Right renal cortex interstitium (tissue), 3 donors: ENCODE results near the gene MEF2A. TPM values are rescaled to one million over a fixed set of nuclear protein-coding genes. Genes with fewer than 3 reads are reported as not detected.
A peak's percentile ranks its signal among the peaks of the same experiment; 100 is the strongest.
"Not testable (repeated sequence)": the region's sequence is repeated elsewhere in the genome, so short reads cannot be mapped to it uniquely, and the experiment has no call there.

ENCODE experiments used
- DNase-seq, 3 donors: peaks; one replicate each; pipeline ENCODE4 v3.0.0-alpha.2; 2013; ENCODE audit warnings: low read depth in 3 of 3, low spot score in 2 of 3
- polyA plus RNA-seq, 3 donors: library from polyadenylated mRNA; unstranded; fragments of 120-200 nt; gene quantifications; one replicate each; pipeline ENCODE4 v1.2.1, GENCODE V29; 2013; ENCODE audit not compliant: insufficient read length in 3 of 3

The MEF2A gene
- polyA plus RNA-seq, result 10 to 100 TPM; 46.1 to 53.7 (median 52.9) TPM

DNA sequence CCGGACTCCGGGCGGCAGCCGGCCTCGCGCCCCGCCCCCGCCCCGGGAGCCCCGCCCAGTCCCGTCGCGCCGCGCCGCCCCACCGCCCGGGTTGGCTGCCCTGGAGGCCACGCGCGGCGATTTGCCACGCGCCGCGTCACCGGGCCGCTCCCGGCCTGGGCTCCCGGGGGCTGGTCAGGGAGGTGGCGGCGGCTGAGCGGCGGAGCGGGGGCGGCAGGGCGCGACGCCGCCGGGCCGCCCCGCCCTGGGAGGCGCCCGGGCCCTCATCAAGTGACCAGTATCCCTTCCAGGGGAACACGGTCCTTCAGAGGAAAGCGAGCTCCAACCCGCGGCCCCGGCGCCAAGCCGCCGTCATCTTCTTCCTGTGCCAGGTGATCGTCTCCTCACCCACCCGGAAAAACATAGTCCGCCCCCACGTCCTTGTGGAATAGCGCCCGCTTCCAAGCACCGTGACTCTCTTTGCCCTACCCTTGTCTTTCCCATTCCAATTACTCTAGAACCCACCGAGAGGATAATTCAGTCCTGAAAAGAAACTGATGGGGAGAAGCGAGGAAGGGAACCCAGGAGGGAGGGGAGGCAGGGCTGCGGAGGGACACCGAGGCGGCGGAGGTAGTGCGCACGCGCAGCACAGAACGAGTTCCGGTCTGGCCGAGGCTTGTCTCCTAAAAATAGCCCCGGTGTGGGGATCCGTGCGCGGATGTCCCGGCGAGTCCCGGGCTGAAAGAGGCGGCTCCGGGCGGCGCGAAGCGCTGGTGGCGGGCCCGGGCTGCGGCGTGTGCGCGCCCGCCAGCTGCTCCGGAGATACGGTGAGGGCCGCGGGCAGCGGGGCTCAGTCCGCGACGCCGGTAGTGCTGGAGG is at the start of gene MEF2A:
Gene MEF2A, plus strand, starts transcription at position 686 of the 858 bp plus-strand sequence. CDS start 67,136 bp downstream, outside the sequence.
- DNase-seq, result peak; percentile 90 to 95 (median 92)

DNA sequence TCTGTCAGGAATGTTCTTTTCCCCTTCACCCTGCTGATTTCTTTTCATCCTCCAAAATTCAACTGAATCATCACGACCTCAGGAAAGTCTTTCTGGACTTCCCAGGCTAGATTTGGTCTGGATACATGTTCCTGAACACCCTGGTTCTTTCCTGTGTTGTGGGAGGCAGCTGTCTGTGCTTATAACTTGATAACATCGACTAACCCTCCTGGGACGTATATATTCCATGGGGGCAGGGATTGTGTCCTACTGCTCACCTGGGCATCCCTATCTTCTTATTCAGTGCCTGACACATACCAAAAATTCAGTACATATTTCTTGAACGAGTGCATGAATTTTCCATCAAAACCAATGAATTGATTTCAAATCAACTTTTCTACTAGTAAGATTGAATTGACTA is 47.6 kb upstream of the MEF2A start:
- DNase-seq, result no peak

DNA sequence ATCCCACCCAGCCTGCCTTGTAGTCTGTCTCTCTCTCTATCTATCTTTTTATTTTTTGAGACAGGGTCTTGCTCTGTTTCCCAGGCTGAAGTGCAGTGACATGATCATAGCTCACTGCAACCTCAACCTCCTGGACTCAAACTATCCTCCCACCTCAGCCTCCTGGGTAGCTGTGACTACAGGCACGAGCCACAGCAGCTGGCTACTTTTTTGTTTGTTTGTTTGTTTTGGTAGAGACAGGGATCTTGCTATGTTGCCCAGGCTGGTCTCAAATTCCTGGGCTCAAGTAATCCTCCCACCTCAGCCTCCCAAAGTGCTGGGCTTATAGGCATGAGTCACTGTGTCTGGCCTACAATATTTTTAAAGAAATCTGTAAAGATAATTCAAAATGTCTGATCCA is 46.4 kb upstream of the MEF2A start:
- not testable (repeated sequence) for DNase-seq

DNA sequence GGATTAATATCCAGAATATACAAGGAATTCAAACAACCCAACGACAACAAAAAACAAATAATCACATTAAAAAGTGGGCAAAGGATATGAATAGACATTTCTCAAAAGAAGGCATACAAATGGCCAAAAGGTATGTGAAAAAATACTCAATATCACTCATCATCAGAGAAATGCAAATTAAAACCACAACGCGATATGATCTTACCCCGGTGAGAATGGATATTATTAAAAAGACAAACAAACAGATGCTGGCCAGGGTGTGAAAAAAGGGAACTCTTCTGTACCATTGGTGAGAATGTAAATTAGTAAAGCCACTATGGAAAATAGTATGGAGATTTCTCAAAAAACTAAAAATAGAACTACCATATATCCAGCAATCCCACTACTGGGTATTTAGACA is 43.5 kb upstream of the MEF2A start:
- DNase-seq, result no peak

DNA sequence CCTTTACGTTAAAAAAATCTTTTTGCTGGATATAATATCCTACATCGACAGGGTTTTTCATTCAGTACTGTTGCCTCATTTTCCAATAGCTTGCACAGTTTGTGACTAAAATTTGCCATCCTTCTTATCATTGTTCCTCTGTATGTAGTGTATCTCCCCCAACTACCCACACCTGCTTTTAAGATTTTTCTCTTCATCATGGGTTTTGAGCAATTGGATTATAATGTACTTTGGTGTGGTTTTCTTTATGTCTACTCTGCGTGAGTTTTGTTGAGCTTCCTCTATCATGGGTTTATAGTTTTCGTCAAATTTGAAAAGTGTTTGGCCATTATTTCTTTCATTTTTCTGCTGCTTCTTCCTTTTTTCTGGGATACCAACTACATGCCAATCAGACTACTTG is 39.6 kb upstream of the MEF2A start:
- DNase-seq, result no peak

DNA sequence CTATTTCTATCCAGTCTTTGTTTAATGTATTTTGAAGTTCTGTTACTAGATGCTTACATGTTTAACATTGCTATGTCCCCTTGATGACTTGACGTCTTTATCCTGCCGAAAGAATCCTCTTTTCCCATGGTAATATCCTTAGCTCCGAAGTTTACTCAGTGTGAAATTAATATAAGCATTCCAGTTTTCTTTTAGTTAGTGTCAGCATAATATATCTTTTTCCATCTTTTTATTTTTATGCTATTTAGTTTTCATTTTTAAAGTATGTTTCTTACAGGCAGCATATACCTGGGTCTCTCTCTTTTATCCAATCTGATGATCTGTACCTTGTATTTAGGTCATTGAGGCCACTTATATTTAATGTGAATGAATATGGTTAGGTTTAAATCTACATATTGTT is 39.1 kb upstream of the MEF2A start:
- no peak for DNase-seq

DNA sequence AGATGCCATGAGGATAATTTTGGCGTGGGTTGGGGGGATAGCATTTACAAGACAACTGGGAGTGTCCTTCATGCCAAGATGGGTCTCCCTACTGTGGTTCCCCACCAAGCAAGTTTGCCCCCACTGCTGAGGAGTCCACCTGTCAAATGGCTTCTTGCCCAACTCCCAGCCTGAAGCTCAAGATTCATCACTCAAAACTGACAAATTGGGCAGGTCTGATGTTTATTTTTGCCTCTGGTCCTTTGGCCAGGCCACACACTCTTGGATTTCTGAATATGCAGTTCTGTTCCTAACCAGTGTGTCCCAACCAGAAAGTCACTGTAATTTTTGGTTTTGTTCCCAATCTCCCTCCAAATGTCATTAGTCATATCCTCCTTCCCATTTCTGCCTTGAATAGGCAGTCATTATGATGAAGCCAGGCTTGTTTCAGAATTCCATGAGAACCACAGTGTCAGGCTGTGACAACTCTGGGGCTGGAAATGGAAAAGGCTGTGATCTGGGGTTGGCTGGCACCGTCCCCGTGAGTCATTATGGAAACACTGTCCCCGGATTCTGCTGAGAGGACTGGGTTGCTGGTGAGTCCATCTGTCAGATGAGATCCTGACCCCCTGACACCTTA is 29.3 kb upstream of the MEF2A start:
- no peak for DNase-seq

DNA sequence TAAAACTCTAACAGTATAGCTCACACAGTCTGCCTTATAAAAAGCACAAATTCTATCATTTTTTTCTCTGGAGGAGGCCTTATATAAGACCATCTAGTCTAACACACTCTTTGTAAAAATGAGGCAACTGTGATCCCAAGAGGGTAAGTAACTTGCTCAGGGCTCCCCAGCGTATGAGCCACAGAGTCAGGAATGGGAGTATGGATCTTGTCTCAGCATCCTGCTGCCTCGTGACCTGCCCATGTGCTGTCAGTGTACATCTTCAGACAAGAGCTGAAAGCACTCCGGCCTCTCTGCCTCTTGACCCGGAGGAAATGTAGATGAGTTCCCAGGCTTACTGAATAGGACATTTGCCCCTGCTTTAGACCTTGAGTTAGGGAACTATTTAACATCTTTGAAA is 28.4 kb upstream of the MEF2A start:
- DNase-seq, result no peak

DNA sequence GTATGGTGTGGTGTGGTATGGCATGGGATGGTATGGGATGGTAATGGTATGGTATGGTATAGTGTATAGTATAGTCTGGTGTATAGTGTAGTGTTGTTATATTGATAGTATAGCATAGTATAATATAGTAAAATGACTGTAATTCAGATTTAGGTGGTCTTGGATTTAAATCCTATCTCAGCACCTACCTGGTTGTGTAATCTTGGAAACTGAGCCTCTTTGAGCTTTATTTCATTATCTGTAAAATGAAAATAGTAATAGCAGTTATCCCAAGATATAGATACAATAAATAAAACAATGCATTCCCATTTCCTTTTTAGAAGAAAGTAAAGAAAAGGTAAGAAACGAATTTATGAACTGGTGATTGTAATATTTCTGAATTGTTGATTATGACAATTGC is 27.5 kb upstream of the MEF2A start:
- no peak for DNase-seq

DNA sequence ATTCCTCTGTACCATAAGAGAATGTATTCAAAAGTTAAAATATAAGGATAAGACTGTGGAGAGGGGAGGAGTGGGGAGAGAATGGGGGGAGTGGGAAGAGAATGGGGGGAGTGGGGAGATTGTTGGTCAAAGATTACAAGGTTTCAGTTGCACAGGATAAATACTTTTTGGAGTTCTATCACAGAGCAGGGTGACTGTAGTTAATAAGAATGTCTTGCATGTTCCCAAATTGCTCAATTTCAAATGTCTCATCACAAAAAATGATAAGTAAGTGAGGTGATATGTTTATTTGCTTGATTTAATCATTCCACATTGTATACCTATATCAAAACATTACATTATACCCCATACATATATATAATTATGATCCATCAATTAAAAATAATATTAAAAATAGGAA is 23.0 kb upstream of the MEF2A start:
- DNase-seq, result no peak

DNA sequence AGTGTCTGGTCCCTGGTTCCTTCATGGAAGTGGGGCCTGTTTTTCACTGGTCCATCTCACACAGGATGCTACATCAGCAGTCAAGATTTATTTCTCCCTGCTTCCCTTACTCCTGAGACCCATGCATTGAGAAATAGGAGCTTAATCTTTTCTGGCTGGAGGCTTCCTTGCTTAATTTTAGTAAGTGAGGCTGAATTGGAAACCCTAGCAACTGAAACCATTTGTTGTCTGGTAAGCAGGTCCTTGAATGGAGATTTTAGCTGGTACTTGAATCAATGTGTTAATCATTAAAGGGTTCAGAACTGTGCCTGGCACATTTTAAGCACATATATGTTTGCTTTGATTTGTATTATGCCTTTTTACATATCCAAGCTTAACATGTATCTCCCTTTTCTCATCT is 20.2 kb upstream of the MEF2A start:
- no peak for DNase-seq

DNA sequence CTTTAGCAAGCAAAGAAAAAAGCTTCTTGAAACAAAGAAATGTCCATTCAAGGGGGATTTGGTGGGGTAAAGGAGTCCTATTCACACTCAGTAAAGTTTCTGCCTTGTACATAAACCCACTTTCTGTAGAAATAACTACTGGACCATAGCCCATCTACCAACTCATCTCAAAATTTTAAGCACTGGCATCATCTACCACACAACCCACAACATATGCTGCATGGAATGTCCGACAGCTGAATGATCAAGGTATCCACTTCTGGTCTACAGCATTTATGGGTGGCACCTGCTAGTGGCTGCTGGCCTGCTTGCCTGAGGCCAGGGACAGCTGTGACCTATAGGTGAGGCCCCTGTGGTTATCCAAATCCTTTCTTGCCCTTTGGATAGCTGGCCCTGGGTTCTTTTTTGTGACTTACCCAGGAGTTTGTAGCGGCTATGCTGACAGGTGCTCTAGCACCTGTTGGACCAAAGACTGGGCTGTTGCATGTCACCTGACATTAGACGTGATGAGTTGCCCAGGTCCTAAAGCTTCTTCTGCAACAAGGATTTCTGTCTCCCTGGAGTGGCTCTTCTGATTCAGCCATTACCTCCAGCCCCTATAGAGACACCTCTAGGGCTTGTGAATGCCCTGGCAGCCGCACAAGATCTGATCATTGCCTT is 19.2 kb upstream of the MEF2A start:
- no peak for DNase-seq

DNA sequence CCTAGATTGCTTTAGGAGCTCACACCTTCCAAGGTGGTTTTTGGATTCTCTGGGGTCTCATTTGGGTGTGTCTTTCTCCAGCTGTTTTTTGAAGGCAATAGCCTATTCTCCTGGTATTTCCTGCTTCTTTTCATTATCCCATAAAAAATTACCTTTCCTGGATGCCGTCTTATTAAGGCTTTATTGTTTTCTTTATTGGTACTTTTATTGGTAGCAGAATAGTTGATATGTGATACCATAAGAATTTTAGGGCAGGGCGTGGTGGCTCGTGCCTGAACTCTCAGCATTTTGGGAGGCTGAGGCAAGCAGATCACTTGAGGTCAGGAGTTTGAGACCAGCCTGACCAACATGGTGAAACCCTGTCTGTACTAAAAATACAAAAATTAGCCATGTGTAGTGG is 18.3 kb upstream of the MEF2A start:
- DNase-seq, result no peak

DNA sequence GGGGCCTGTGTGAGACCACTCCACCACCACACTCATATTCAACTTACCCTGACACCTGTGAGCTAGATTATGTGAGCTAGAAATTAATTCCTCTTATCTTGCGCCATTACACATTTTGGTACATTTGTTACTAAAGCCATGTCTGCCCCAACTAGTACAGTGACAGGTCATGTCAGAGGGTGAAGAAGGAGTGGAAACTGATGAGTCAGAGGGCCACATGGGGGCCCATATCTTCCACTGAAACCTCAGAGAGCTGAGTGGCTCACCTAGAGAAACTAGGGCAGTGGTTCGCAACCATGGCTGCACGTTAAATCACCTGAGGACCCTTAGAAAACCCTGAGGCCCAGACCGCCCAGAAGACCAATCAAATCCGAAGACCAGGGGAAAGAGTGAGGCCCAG is 15.7 kb upstream of the MEF2A start:
- no peak for DNase-seq

DNA sequence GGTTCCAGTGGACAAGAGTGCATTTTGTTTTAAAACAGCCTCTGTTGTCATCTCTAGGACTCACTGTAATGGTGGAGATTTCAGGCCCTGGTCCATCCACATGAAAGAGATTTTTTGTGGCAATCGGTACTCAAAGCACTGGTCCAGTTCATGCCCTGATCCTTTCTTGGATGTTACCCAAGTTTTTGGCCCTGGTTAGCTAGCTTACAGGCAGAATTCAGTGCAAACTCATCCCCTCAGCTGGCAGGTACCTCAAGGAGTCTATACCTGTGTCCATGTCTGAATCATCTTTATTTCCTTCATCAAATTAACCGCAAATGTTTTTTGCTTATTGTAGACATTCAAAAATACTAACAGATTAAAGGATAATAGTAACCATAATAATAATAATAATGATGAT is 13.7 kb upstream of the MEF2A start:
- DNase-seq, result no peak

DNA sequence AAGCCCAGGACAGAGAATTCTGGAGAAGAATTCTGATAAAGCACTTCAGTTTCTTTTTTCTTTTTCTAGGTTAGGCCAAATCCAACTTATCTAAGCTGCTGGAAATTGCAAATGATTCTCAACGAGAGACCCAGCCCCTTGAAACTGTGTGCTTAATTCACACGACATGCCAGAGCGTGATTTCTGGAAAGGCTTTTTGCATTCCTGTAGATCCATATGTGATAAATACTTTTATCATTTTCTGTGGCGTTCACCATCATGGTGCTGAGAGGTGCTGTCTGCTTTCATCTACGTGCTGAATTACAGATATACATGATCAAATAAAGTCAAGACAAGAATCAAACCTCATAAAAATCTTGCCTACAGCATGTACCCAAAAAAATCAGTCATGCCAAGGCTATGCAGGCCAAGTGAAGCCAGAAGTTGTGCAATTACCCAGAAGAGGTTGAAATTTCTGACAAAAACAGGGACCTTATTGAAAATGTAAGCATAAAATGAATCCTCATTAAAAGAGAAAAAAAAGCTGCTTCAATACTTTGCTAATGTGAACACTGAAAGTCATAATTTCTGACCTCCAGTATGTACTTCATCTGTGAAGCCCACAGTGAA is 10.8 kb upstream of the MEF2A start:
- no peak for DNase-seq

DNA sequence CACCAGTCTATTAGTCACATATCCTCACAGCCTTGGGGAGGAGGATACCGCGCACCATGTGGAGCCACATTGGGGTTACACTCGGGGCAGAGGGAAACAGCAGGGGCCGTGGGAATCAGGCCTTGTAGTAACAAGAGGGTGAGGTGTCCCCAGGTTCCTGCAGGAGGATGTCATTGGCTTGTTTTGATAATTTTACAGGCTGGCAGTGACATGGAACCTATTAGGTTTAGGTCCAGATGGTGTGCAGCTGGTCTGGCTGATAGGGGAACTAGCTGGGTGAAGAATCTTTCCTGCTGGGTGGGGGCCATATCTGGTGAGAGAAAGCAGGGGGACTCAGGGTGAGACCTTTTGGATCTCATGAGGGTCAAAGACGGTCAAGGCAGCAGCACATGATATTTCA is 9.8 kb upstream of the MEF2A start:
- no peak for DNase-seq

DNA sequence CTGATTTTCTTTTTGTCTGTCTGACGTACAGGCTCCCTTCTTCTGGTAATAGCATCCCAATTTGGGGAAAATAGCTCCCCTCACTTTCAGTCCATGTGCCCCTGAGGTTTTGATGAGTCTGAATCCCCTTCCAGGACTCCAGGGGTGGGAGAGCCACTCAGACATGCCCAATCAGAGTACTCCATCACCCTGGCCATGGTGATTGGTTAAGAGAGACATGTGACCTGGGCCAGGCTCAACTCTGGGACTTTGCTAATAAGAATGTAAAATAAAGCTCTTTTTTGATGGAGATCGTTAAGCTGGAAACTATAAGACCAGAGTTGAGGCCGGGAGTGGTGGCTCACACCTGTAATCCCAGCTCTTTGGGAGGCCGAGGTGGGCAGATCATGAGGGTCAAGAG is 9.2 kb upstream of the MEF2A start:
- DNase-seq, result no peak

DNA sequence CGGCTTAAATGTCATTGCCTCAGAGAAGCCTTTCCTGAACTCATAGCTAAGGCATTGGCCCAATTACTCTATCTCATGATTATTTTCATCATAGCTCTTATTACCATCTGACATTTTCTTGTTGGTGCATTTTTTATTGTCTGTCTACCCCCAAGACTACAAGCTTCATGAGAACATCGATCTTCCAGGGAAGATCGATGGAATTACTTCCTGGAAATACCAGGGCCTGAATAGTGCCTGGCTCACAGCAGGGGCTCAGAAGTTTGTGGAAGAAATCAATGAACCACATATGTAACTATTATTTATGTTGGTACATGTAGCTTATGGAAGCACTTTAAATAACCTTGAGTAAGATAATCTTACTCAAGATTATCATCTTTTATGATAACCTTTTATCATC is 7.7 kb upstream of the MEF2A start:
- no peak for DNase-seq

DNA sequence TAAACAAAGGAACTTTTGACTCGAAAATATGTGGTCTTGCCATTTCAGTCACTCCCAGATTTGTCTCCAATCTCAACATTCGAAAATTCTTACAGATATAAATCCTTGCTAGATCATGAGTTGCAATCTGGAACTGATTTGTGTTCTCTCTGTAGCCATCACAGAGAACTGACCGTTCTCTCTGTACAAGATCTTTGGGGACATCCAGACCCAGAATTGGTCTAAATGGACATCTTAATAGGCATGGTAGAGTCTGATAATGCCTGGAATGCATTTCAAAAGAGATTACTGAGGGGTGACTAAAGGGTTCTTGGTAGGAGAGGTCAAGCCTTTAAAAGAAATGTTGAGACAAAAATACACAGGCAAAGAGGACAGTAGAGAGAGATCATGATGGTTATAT is 7.2 kb upstream of the MEF2A start:
- DNase-seq, result no peak

DNA sequence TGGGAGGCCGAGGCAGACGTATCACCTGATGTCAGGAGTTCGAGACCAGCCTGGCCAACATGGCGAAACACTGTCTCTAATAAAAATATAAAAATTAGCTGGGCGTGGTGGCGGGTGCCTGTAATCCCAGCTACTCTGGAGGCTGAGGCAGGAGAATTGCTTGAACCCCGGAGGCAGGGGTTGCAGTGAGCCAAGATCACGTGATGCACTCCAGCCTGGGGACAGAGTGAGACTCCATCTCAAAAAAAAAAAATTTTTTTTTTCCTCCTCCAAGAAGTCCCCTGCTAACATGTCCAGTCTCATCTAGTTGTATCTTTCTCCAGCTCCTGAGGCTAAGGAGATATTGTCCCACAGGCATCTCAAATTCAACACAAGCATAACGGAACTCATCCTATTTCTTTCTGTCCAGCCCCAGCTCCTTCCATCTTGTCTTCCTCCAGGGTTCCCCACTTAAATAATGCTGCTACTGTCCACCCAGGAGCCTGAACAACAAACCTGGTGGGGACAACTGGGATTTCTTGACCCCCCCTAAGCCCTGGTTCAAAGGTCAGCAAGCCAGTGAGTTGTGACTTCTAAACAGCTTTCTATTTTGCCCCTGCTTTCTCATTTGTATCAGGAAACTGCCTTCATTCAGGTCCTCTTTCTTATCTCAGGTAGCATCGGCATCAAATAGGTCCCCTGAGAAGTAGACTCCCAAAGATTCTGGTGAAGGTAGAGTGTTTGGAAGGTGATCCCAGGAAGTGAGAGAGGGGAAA is 4.1 kb upstream of the MEF2A start:
- no peak for DNase-seq
